Activated naive CD8-positive, alpha-beta T cell treated with anti-CD3 and anti-CD28 coated beads, Interleukin-2, amount 10 ng/mL, durations not matched to agents 7 days and 5 days (primary cell): ENCODE data around the gene CNDP1. TPM values are rescaled to one million over a fixed set of nuclear protein-coding genes. Genes with fewer than 3 reads are reported as not detected.

Source experiments
- ATAC-seq: fragments of 150-1000 bp; cut with Tn5 transposase; one replicate; pipeline ENCODE4 v1.10.0; 2021; ENCODE audit warnings: low read depth, moderate library complexity
- POLR2A ChIA-PET: fragments of 350-600 bp; sonication (Branson Sonifier 250); formaldehyde crosslinking; loops from one replicate; lab custom pipeline; 2021; ENCODE audit warnings: antibody characterized with exemption; lab: Charles Lee
- DNase-seq: peaks from one replicate; pipeline ENCODE4 v3.0.0; 2021
- H3K27ac Mint-ChIP-seq: one replicate; pipeline ENCODE4 v1.8.0; 2022; ENCODE audit warnings: mild to moderate bottlenecking, mixed read lengths
- H3K27me3 Mint-ChIP-seq: one replicate; pipeline ENCODE4 v1.8.0; 2022; ENCODE audit warnings: mild to moderate bottlenecking, moderate library complexity, mixed read lengths
- H3K36me3 Mint-ChIP-seq: one replicate; pipeline ENCODE4 v1.8.0; 2021; ENCODE audit warnings: mild to moderate bottlenecking, mixed read lengths
- H3K4me1 Mint-ChIP-seq: one replicate; pipeline ENCODE4 v1.8.0; 2021; ENCODE audit warnings: mixed read lengths
- H3K4me3 Mint-ChIP-seq: one replicate; pipeline ENCODE4 v1.8.0; 2022; ENCODE audit warnings: mild to moderate bottlenecking, moderate library complexity, mixed read lengths
- H3K9me3 Mint-ChIP-seq: one replicate; pipeline ENCODE4 v1.8.0; 2021; ENCODE audit warnings: mixed read lengths
- total RNA-seq, 2 experiments: library from RNA; stranded (reverse); gene quantifications; one replicate each; pipeline ENCODE4 v1.2.3, GENCODE V29; 2021

The CNDP1 gene
- total RNA-seq, 2 experiments from 2014 or later, result not detected

DNA sequence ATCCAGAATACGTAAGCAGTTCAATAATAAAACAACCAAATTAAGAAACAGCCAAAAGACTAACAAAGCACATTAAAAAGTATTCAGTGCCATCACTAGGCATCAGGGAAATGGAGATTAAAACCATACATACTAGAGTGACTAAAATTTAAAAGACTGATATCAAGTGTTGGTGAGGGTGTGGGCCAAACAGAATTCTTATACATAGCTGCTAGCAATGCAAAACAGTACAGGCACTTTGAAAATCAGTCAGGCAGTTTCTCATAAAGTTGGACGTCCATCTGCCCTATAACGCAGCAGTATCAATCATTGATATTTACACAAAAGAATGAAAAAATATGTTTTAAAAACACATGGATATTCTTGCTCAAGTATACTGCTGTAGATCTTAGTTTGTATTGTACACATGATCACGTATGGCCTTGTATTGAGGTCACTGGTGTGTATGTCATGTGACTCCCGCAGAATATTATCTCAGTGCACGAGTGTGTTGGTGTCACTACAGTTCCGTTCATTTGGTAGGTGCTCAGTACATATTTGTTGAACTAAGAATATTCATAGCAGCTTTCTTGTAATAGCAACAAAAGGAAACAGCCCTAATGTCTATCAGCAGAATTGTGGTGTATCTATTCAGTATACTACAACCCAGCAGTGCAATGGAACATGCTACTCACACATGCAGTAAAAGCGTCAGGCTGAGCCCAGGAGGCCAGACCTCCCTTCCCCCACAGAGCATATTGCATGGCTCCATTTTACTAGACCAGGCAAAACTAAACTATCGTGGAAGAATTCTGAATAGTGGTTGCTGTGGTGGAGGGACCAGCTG, 92.0 kb downstream of the CNDP1 start:
- POLR2A ChIA-PET, result no interaction called here
- Mint-ChIP-seq H3K4me1 (peaks cover 9% of the 10 kb centered on the region), H3K27me3 (no peaks in the 10 kb centered on the region), H3K27ac (no peak overlapping the region), H3K9me3 (no peaks in the 10 kb centered on the region), H3K4me3 (no peak overlapping the region), H3K36me3 (peaks cover 1% of the 10 kb centered on the region)
- ATAC-seq (no peak), DNase-seq (no peak)

DNA sequence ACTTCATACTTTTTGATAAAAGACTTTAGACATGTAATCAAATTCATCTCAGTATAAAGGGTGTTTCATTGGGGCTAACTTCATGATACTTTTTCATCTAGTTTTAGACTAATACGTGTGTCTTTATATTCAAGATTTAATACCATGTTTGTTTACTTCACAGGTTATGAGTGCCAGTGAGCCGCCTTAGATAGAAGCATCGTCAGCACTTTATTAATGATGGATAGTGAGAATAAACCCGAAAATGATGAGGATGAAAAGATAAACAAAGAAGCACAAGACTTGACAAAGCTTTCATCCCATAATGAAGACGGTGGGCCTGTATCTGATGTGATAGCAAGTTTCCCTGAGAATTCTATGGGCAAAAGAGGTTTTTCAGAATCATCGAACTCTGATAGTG, 96.5 kb downstream of the CNDP1 start:
- ATAC-seq (no peak), DNase-seq (no peak)
- POLR2A ChIA-PET, result interaction anchor here (1.2 to 1.5 kb wide), 2 partner anchors 34 to 440 kb away, joined by 3 to 4 read pairs; no protein-coding TSS in a partner anchor
- Mint-ChIP-seq H3K4me3 (peak overlapping the region; percentile 34), H3K36me3 (peaks cover 16% of the 10 kb centered on the region), H3K9me3 (no peaks in the 10 kb centered on the region), H3K27ac (peak overlapping the region; percentile 95), H3K4me1 (peaks cover 23% of the 10 kb centered on the region), H3K27me3 (no peaks in the 10 kb centered on the region)

DNA sequence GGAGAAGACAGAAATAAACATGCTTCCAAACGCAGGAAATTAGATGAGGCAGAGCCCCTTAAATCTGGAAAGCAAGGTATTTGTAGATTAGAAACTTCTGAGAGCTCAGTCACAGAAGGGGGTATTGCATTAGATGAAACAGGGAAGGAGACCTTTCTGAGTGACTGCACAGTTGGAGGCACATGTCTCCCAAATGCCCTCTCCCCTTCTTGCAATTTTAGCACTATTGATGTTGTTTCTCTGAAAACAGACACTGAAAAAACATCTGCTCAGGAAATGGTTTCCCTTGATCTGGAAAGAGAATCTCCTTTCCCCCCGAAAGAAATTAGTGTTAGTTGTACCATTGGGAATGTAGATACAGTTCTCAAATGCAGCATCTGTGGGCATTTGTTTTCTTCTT, 96.9 kb downstream of the CNDP1 start:
- peaks cover 16% of the 10 kb centered on the region for H3K36me3 Mint-ChIP-seq
- H3K27me3 Mint-ChIP-seq, result no peaks in the 10 kb centered on the region
- DNase-seq, result no peak
- H3K4me3 Mint-ChIP-seq, result peak overlapping the region; percentile 81
- H3K27ac Mint-ChIP-seq, result peak overlapping the region; percentile 95
- peak; percentile 23 for ATAC-seq
- H3K4me1 Mint-ChIP-seq, result peaks cover 23% of the 10 kb centered on the region
- no peaks in the 10 kb centered on the region for H3K9me3 Mint-ChIP-seq
- POLR2A ChIA-PET, result interaction anchor here (1.0 to 1.6 kb wide), 3 partner anchors 33 to 440 kb away, joined by 3 to 10 read pairs (median 3); no protein-coding TSS in a partner anchor

DNA sequence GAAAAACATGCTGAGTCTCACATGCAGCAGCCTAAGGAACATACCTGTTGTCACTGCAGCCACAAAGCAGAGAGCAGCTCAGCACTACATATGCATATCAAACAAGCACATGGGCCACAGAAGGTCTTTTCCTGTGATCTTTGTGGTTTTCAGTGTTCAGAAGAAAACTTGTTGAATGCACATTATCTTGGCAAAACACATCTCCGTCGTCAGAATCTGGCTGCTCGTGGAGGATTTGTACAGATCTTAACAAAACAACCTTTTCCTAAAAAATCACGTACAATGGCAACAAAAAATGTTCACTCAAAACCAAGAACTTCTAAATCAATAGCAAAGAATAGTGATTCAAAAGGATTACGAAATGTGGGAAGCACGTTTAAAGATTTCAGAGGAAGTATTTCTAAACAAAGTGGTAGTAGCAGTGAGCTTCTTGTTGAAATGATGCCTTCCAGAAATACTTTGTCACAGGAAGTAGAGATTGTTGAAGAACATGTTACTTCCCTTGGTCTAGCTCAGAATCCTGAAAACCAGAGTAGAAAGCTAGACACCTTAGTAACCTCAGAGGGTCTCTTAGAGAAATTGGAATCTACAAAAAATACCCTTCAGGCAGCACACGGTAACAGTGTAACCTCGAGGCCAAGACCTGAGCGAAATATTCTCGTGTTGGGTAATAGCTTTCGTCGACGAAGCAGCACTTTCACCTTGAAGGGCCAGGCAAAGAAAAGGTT, 97.5 kb downstream of the CNDP1 start:
- POLR2A ChIA-PET, result interaction anchor here (1.0 to 1.7 kb wide), 4 partner anchors 33 to 577 kb away, joined by 3 to 10 read pairs (median 4); partner anchors contain the start of gene PTGR3
- Mint-ChIP-seq H3K27me3 (no peaks in the 10 kb centered on the region), H3K4me3 (peak overlapping the region; percentile 81), H3K4me1 (peaks cover 23% of the 10 kb centered on the region), H3K27ac (peak overlapping the region; percentile 95), H3K9me3 (no peaks in the 10 kb centered on the region), H3K36me3 (peaks cover 16% of the 10 kb centered on the region)
- ATAC-seq, result peak; percentile 87
- no peak for DNase-seq

DNA sequence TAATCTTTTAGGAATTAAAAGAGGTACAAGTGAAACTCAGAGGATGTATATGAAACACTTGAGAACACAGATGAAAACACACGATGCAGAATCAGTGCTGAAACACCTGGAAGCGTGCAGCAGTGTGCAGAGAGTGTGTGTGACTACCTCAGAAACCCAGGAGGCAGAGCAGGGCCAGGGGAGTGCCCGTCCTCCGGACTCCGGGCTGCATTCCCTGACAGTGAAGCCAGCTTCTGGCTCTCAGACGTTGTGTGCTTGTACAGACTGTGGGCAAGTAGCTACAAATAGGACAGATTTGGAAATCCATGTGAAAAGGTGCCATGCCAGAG, 98.0 kb downstream of the CNDP1 start:
- DNase-seq (no peak), ATAC-seq (peak; percentile 56)
- H3K9me3 Mint-ChIP-seq, result no peaks in the 10 kb centered on the region
- no peaks in the 10 kb centered on the region for H3K27me3 Mint-ChIP-seq
- POLR2A ChIA-PET, result interaction anchor here (1.0 to 1.7 kb wide), 4 partner anchors 34 to 577 kb away, joined by 3 to 10 read pairs (median 4); partner anchors contain the start of gene PTGR3
- H3K36me3 Mint-ChIP-seq, result peaks cover 16% of the 10 kb centered on the region
- H3K4me3 Mint-ChIP-seq, result peak overlapping the region; percentile 81
- H3K27ac Mint-ChIP-seq, result peak overlapping the region; percentile 95
- H3K4me1 Mint-ChIP-seq, result peaks cover 23% of the 10 kb centered on the region

- Mint-ChIP-seq H3K27ac (peak overlapping the region; percentile 95), H3K27me3 (no peaks in the 10 kb centered on the region), H3K4me1 (peaks cover 21% of the 10 kb centered on the region), H3K9me3 (no peaks in the 10 kb centered on the region), H3K36me3 (peaks cover 16% of the 10 kb centered on the region), H3K4me3 (no peak overlapping the region)
- POLR2A ChIA-PET, result interaction anchor here (1.7 kb wide), 1 partner anchor 576 kb away, joined by 5 read pairs; the partner anchor contains the start of gene PTGR3
- DNase-seq (no peak), ATAC-seq (no peak)
Measured at GRCh38 chr18:74632856-74633255, 98.6 kb downstream of the CNDP1 start.

- Mint-ChIP-seq H3K27ac (no peak overlapping the region), H3K9me3 (no peaks in the 10 kb centered on the region), H3K4me3 (no peak overlapping the region), H3K36me3 (peaks cover 18% of the 10 kb centered on the region), H3K4me1 (peaks cover 21% of the 10 kb centered on the region), H3K27me3 (no peaks in the 10 kb centered on the region)
- POLR2A ChIA-PET, result no interaction called here
- ATAC-seq (no peak), DNase-seq (no peak)
Measured at GRCh38 chr18:74633652-74634352, 99.5 kb downstream of the CNDP1 start.

- peaks cover 18% of the 10 kb centered on the region for H3K36me3 Mint-ChIP-seq
- H3K4me3 Mint-ChIP-seq, result no peak overlapping the region
- no peak overlapping the region for H3K27ac Mint-ChIP-seq
- ATAC-seq (no peak), DNase-seq (no peak)
- H3K4me1 Mint-ChIP-seq, result peaks cover 21% of the 10 kb centered on the region
- no peaks in the 10 kb centered on the region for H3K9me3 Mint-ChIP-seq
- POLR2A ChIA-PET, result no interaction called here
- H3K27me3 Mint-ChIP-seq, result no peaks in the 10 kb centered on the region
Measured at GRCh38 chr18:74635224-74635975, 101.1 kb downstream of the CNDP1 start.

Other genes starting within 250 kb of the CNDP1 start
- 10 to 100 TPM; 30.9 to 31.0 TPM for gene CYB5A, start 242.5 kb upstream of the CNDP1 start, total RNA-seq
- not detected for gene C18orf63, start 218.7 kb upstream of the CNDP1 start, total RNA-seq
- gene DIPK1C, start 77.2 kb upstream of the CNDP1 start, total RNA-seq, result not detected
- 100 to 1,000 TPM; 147 to 148 TPM for gene CNDP2, start 38.1 kb upstream of the CNDP1 start, total RNA-seq
- 10 to 100 TPM; 16.9 to 17.1 TPM for gene ZNF407, start 63.4 kb downstream of the CNDP1 start, total RNA-seq